IMR-90 (cell line): ENCODE results near the gene PPP1R37. TPM values are rescaled to one million over a fixed set of nuclear protein-coding genes. Genes with fewer than 3 reads are reported as not detected.

Experiments used
- RFX5 ChIP-seq: IDR thresholded peaks from 2 replicates; pipeline ENCODE4 v1.8.0; 2012; ENCODE audit warnings: low read depth, mild to moderate bottlenecking, low read length, moderate library complexity
- polyA plus RNA-seq, 3 experiments: library from polyadenylated mRNA; depleted of rRNA; stranded (reverse); fragments of >200 nt; gene quantifications; 2 replicates each; pipeline ENCODE4 v1.2.3, GENCODE V29; 2012; ENCODE audit warnings: low replicate concordance in 1 of 3
- total RNA-seq: library from RNA; depleted of rRNA; stranded (reverse); fragments of >200 nt; gene quantifications from 2 replicates; pipeline ENCODE4 v1.2.3, GENCODE V29; 2012
- TF ChIP-seq, protein P1 (sequence below): fragments of 150-350 bp; IDR thresholded peaks from 2 replicates; pipeline ENCODE4 v1.6.1; 2016; ENCODE audit warnings: low read depth, mild to moderate bottlenecking, low read length, moderate library complexity, borderline replicate concordance

PPP1R37 gene
- total and polyA plus RNA-seq, 2 of the 4 experiments (the other 2 are of a cell fraction), result 13.1 to 18.5 TPM

DNA sequence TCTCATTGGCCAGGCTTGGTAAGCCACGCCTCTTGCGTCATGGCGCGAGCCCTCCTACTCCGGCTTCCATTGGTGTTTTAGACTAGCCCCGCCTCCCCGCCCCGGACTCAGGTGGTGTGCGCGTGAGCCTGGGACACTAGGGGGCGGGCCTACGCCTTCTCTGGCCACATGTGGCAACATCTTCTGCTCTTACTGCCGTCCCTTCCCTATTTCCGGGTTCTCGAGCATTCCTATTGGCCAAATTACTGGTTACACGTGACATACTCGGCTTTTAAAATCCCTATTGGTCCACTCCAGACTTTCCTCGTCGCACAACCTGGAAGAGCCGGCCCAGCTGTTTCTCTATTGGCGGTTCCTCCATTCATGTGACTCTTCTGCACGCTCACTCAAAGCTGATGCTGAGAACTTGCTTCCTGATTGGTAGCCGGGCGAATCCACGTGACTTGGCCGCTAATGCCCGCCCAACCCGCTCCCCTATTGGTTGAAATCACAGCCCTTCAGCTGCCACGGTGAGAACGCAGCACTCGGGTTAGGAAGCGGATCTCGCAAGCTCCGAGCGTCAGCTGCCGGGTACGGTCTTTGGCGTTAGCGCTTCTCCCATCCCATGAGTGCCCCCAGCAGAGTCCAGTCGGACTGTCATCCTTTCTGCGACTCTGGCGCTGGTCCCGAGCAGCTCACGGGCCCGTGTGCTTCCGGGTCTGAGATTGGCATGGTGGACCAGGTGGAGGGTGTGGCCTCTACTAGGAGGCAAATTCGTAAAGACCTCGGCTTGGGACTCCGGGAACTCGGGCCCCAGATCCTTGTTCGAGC lies 85.5 kb downstream of the PPP1R37 start, which contains the start of gene BLOC1S3 (continued):
- TF ChIP-seq, protein P1, sequence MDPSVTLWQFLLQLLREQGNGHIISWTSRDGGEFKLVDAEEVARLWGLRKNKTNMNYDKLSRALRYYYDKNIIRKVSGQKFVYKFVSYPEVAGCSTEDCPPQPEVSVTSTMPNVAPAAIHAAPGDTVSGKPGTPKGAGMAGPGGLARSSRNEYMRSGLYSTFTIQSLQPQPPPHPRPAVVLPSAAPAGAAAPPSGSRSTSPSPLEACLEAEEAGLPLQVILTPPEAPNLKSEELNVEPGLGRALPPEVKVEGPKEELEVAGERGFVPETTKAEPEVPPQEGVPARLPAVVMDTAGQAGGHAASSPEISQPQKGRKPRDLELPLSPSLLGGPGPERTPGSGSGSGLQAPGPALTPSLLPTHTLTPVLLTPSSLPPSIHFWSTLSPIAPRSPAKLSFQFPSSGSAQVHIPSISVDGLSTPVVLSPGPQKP, result no peak
- TF ChIP-seq RFX5, result peak; percentile 97
